OCI-M2 (cell line): ENCODE measurements around the gene SORCS2.
"Not testable (repeated sequence)": the region's sequence is repeated elsewhere in the genome, so short reads cannot be mapped to it uniquely, and the experiment has no call there.

Source experiments
- DNase-seq: peaks from one replicate; lab custom pipeline; 2025; ENCODE audit not compliant: unreplicated experiment; lab: John Stamatoyannopoulos, UW

SORCS2 gene

DNA sequence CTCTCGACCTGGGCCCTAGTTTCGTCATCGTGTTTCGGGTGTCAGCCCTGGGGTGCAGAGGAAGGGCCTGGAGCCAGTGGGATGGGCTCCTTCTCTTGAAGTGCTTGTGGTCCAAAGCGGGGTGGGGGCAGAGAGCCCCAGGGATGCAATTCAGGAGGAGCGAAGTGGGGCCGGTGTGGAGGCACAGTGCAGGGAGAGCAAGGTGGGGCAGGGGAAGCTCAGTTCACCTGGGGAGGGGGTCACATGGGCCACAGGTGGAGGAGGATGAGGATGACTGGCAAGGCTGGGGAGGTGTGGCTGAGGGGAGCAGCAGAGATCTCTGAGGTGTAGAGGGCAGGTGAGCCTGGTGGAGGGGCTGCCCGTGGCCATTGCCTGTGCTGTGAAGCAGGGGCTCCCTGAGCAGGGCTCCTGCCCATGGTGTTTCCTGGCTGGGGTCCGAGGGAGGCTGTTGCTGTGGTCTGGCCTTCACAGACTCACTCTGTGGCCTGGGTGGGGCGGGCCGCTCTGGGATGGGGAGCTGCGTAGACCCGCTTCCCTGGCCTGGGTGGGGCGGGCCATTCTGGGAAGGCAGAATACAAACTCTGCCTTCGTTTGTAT, 6.9 kb downstream of the SORCS2 start:
- DNase-seq, result no peak

DNA sequence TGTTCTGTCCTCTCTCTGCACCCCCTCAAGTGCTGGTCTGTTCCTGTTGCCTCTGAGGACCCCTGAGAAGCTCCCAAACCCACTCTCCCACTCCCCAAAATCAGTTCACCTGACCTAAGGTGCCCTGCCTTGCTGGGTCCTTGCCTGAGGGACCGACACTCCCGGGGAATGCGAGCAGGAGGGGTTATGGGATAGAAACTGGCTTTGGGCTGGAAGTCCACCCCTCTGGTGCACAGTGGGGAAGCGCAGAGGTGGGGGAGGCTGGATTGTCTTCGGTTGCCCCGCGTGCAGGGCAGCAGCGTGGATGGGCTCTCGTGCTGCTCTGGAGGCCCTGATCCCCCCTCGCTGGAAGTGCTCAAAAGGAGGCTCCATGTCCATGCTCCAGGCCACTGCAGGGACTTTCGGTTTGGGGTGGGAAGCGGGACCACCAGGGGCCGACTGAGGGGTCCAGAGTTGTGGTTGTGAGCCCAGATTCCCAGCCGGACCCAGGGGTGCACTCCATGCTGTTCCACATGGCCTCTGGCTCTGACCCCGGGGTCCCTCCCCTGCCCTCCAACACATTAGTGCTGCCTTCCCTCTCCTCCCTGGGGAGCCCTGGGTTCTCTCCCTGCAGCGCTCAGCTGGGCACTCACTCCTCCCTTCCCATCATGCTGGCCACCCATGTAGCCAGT, 7.6 kb downstream of the SORCS2 start:
- DNase-seq, result no peak

- DNase-seq, result no peak
These were observed 8.5 kb downstream of the SORCS2 start for GRCh38 chr4:7200801-7201200.

GRCh38 chr4:7201420-7202305, 9.3 kb downstream of the SORCS2 start:
- DNase-seq, result no peak

DNA sequence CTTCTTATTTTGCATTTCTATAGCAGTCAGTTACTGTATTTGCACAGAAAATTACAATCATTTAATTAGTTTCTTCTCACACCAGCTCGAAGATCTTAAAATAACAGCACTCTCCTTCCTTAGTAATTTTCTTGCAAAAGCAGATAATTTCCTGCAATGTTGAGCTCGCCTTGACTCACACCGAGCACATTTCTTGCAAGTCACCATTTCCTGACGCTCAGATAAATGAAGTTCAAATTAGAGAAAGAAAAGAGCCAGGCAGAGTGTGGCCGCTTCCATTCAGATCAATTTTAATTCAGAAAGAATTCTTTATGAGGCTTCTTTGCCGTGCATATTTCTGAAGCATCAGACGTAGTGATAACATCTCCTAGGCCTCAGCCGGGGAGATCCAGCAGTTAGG, 10.1 kb downstream of the SORCS2 start:
- DNase-seq, result no peak

DNA sequence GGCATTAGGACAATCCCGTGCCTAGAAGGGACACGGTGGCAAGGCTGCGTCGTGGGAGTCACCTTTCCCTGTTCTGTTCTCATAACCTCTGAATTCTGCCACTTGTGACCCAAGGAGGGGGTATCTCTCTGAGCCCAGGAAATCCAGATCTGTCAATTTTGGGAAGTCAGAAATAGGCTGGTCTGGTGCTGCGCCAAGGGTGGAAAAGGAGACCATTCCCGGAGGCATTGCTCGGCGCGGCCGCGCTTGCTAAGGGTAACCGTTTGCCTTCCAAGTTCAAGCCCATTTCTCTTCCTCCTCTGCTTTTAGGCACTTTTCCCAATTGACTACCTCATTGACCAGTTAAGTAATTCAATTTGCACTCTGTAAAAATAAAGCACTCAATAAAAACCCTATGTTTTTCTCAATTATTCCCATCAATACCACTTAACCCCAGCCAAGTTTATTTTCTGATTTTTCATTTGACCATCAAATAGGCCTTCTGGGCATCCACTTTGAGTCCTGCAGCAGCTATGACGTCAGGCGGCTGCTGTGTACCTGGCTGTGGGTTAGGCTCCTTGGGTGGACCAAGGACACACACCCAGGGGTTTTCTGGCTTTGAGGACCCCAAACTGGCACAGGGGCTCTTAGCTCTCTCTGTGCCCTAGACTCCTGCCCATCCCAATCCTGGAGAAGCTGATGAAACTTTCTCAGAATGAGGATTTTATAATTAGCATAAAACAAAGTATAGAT, 12.5 kb downstream of the SORCS2 start:
- no peak for DNase-seq

GRCh38 chr4:7206385-7206784, 14.0 kb downstream of the SORCS2 start:
- no peak for DNase-seq

- DNase-seq, result no peak
These were observed 14.7 kb downstream of the SORCS2 start for GRCh38 chr4:7206911-7207567.

GRCh38 chr4:7207628-7208231, 15.4 kb downstream of the SORCS2 start:
- no peak for DNase-seq

DNA sequence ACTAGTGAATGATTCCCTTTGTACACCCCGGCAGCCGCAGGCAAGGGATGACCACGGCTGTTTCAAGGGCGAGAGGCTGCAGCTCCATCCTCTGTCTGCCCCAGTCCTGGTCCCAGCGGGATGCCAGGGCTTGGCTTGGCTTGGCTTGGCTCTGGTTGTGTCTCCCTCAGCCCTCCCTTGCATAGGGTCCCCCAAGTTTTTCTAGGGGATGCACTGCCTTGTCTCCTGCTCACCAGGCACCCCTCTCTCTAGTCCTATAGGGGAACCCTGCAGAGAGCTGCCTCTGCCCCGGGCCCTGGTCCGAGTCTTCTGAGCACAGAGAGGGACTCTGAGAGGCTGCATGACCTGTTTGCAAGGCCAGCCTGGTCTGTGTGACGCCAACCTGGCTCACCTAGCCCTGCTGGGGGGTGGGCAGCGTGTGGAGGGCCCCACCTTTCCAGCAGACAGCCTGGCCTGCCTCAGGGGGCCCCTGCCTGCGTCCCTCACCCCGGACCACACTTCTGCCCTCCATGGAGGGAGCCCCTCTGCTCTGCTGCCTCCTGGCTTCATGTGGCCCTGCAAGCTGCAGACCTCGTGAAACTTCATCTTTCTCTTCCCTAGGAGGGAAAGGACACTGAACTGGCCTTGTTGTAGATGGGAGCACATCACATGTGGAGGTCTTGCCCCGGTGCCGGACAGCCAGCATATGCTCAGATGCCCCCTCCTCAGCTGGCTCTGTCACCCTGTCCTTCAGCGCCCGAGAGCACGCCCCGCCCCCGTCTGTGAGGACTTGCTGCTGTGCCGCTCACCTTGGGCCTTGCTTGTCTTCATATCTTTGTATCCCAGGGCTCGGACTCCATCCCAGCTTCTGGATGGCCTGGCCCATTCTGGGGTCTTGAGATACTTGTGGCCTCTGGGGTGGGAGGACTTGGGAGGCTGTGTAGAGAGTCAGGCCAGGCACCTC, 16.4 kb downstream of the SORCS2 start:
- DNase-seq, result no peak

DNA sequence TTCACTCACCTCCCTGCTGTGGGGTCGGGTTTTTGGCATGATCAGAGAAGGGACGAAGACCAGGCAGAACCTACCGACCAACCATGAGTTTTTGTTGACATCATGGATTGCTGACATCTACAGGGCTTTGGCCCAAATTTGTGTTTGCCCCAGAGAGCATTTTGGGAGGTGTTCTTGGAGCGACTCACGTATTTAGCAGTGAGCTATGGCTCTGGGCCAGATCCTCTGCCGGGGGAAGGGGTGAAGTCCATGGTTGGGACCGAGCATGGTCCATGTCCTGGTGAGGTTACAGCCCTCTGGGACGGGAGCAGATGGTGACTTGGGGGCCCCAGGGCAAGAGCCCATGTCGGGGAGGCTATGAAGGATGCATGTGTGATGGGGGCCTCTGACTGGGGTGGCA, 17.4 kb downstream of the SORCS2 start:
- DNase-seq, result no peak

DNA sequence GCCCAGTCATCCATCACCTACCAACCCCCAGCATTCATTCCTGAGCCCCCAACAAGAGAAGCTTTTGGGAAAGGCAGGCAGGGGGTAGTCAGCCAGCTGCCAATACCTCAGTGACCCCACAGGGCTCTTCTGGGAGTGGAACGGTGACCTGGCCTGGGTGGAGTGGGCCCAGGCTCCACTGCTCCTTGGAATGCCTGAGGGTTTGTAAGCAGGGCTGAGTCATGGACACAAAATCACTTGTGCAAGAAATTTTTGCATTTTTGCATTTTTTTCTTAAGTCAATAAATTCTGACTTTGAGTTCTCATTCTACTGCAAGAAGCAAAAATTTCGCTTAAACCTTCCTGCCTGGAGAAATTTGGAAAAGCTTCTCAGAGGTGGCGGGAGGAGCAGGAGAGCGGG, 18.5 kb downstream of the SORCS2 start:
- DNase-seq, result no peak

DNA sequence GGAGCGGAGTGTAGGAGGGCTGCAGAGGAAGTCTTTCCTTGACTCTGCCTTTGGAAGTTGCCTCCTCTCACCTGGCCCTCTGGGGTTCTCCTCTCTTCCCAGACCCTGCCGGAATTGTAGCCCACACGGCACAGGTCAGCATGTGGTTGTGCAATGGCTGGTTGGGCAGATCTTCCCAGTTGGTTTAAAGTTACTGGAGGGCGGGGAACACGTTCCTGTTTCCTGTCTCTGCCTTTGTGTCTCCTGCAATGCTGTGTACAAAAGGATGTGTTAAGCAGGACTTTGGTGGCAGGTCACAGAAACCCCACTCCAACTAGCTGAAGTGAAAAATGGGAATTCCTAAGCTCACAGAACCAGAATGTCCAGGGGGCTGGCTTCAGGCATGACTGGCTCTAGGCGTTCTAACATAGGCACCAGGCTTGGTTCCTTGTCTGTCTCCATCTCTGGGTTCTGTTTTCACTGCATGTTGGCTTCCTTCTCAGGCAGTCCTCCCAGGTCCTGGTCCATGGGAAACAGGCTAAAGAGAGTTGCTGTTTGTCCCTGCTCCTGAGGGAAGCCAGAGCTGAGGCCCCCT, 19.9 kb downstream of the SORCS2 start:
- no peak for DNase-seq

DNA sequence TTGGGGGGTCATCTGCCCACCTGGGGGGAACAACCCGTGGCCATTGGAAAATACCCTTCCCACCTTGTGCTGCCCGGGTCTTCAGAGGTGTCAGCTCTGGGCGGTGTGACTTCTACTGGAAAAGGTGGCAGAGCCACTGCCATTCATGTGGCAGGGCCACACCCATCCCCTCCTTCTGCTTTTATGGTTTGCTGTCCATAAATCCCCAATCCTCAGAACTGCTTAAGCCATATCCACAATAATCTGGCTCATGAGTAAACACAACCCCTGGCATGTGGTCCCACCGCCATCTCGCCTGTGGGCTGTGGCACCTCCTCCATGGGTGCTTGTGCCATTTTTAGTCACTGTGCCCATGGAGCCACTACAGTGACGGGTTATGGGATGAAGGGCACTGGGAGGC, 20.6 kb downstream of the SORCS2 start:
- no peak for DNase-seq

GRCh38 chr4:7213807-7214206, 21.5 kb downstream of the SORCS2 start:
- no peak for DNase-seq

DNA sequence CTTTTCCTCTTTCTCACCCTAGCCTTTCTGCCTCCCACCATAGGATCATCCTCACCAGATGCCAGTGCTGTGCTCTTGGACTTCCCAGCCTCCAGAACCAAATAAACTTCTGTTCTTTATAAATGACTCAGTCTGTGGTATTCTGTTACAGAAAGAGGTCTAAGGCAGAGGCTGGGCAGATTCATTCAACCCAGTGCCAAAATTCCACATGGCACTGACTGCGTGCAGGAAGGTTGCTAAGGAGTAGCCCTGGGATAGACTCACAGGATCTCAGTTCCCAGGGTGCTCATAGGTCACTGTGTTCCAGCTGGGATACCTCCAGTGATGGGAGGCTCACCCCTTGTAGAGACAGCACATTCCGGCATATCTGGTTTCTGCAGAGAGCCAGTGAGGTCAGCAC, 22.0 kb downstream of the SORCS2 start:
- no peak for DNase-seq

- not testable (repeated sequence) for DNase-seq
These were observed 22.8 kb downstream of the SORCS2 start for GRCh38 chr4:7215187-7215586.

DNA sequence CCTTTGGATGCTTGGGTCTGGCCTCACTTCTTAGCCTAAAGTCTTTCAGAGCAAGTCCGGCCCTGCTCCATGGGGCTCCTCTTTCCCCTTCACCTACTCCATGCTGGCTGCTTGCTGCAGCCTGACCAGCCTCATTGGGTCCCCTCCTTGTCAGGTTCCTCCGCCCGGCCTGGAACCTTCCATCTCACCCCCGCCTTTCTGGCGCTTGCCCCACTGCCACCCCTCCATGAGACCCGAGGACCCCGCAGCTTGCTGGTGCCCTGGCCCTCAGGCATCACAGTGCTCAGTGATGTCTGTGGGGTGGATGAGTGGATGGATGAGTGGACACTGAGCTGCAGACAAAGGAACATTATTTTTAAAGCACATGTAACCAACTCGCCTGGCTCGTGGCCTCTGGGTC, 24.7 kb downstream of the SORCS2 start:
- no peak for DNase-seq
